Measurements from ENCODE around the gene MAPRE3.

The MAPRE3 gene

GRCh38 chr2:27009083-27009482, 38.6 kb downstream of the MAPRE3 start:
- H3K36me3 ChIP-seq (ENCODE audit: low read length), result no peaks in the 10 kb centered on the region
- no peak overlapping the region for H2AFZ ChIP-seq (ENCODE audit: low read depth, low read length, severe bottlenecking)
- H3K9me2 ChIP-seq (replicated peaks; ENCODE audit: insufficient read depth, low read length), result no peaks in the 10 kb centered on the region
- no peak overlapping the region for H3K9ac ChIP-seq (ENCODE audit: low read length)
- H3K27ac ChIP-seq (ENCODE audit: low read depth, low read length), result no peak overlapping the region
- no peak overlapping the region for H3K4me2 ChIP-seq (ENCODE audit: low read depth, low read length, poor library complexity, severe bottlenecking)
- TF ChIP-seq CTCF (IDR thresholded peaks at IDR 0.05; ENCODE audit: insufficient read depth, low read length, poor library complexity, severe bottlenecking) (no peak), EZH2phosphoT487 (conservative IDR thresholded peaks at IDR 0.05; ENCODE audit: low read length) (no peak)
- H3F3A ChIP-seq (ENCODE audit: insufficient read depth), result no peaks in the 10 kb centered on the region
- H3K79me2 ChIP-seq (ENCODE audit: insufficient read depth, low read length), result no peaks in the 10 kb centered on the region
- H4K20me1 ChIP-seq (ENCODE audit: low read depth, low read length), result no peaks in the 10 kb centered on the region
- no peaks in the 10 kb centered on the region for H3K27me3 ChIP-seq (ENCODE audit: low read length)
- no peak overlapping the region for H3K4me3 ChIP-seq (ENCODE audit: insufficient read depth, low read length, poor library complexity, severe bottlenecking)
- no peaks in the 10 kb centered on the region for H3K9me3 ChIP-seq (ENCODE audit: insufficient read depth, low read length)

GRCh38 chr2:27009716-27010115, 39.3 kb downstream of the MAPRE3 start:
- Histone ChIP-seq H3F3A (ENCODE audit: insufficient read depth) (no peaks in the 10 kb centered on the region), H3K36me3 (ENCODE audit: low read length) (no peaks in the 10 kb centered on the region), H2AFZ (ENCODE audit: low read depth, low read length, severe bottlenecking) (no peak overlapping the region), H3K27ac (ENCODE audit: low read depth, low read length) (no peak overlapping the region), H3K9me3 (ENCODE audit: insufficient read depth, low read length) (no peaks in the 10 kb centered on the region), H3K27me3 (ENCODE audit: low read length) (no peaks in the 10 kb centered on the region), H3K79me2 (ENCODE audit: insufficient read depth, low read length) (no peaks in the 10 kb centered on the region), H3K9ac (ENCODE audit: low read length) (no peak overlapping the region), H3K4me3 (ENCODE audit: insufficient read depth, low read length, poor library complexity, severe bottlenecking) (no peak overlapping the region), H3K4me2 (ENCODE audit: low read depth, low read length, poor library complexity, severe bottlenecking) (no peak overlapping the region), H4K20me1 (ENCODE audit: low read depth, low read length) (no peaks in the 10 kb centered on the region), H3K9me2 (replicated peaks; ENCODE audit: insufficient read depth, low read length) (no peaks in the 10 kb centered on the region)
- TF ChIP-seq CTCF (IDR thresholded peaks at IDR 0.05; ENCODE audit: insufficient read depth, low read length, poor library complexity, severe bottlenecking), result no peak
- TF ChIP-seq EZH2phosphoT487 (conservative IDR thresholded peaks at IDR 0.05; ENCODE audit: low read length), result no peak

- no peaks in the 10 kb centered on the region for H3K27me3 ChIP-seq (ENCODE audit: low read length)
- no peaks in the 10 kb centered on the region for H3K9me2 ChIP-seq (replicated peaks; ENCODE audit: insufficient read depth, low read length)
- H3K9me3 ChIP-seq (ENCODE audit: insufficient read depth, low read length), result no peaks in the 10 kb centered on the region
- no peaks in the 10 kb centered on the region for H3F3A ChIP-seq (ENCODE audit: insufficient read depth)
- no peak overlapping the region for H2AFZ ChIP-seq (ENCODE audit: low read depth, low read length, severe bottlenecking)
- H3K9ac ChIP-seq (ENCODE audit: low read length), result no peak overlapping the region
- H3K36me3 ChIP-seq (ENCODE audit: low read length), result no peaks in the 10 kb centered on the region
- H3K4me3 ChIP-seq (ENCODE audit: insufficient read depth, low read length, poor library complexity, severe bottlenecking), result no peak overlapping the region
- no peaks in the 10 kb centered on the region for H4K20me1 ChIP-seq (ENCODE audit: low read depth, low read length)
- no peaks in the 10 kb centered on the region for H3K79me2 ChIP-seq (ENCODE audit: insufficient read depth, low read length)
- H3K27ac ChIP-seq (ENCODE audit: low read depth, low read length), result no peak overlapping the region
- no peak for TF ChIP-seq CTCF (IDR thresholded peaks at IDR 0.05; ENCODE audit: insufficient read depth, low read length, poor library complexity, severe bottlenecking)
- no peak for TF ChIP-seq EZH2phosphoT487 (conservative IDR thresholded peaks at IDR 0.05; ENCODE audit: low read length)
- no peak overlapping the region for H3K4me2 ChIP-seq (ENCODE audit: low read depth, low read length, poor library complexity, severe bottlenecking)
Observed at GRCh38 chr2:27010139-27010538, 39.7 kb downstream of the MAPRE3 start.
